Measurements from ENCODE around the gene APEX2. TPM values are rescaled to one million over a fixed set of nuclear protein-coding genes. Genes with fewer than 3 reads are reported as not detected.

Gene APEX2
- total and polyA plus RNA-seq, 2 of the 4 experiments (the other 2 are of a cell fraction): 3.4 to 16.5 TPM

DNA sequence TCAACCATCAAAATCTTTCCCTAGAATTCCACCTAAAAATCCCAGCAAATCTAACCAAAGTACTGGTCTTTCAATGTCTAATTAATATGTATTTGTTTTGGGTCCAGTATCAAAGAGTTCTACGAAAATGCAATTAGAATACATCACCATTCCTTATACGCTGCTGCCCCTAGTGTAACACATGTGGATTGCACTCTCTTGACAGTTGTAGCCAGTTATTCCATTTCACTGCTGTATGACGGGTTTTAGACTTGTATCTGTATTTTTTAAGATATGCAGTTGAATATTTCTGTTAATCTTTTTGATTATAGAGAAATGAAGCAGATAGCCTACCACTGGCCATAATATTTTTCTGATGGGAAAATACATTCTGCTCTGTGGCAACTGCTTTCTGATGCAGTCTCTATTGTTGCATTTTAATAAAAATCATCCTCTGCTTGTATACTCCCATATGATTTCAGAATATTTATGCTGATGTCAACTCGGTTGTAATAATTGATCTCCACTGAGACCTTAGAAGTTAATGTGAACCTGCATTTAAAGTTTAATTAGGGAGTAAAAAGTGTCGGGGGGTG lies 57.6 kb downstream of the APEX2 start:
- ChIA-PET POLR2A (ENCODE audit: unreplicated experiment) (no interaction called here), CTCF (interaction anchor here (0.6 to 1.2 kb wide), 3 partner anchors 13 to 1069 kb away, joined by 3 to 7 read pairs (median 3); no protein-coding TSS in a partner anchor)
- no peak overlapping the region for H3K4ac ChIP-seq (ENCODE audit: low read depth, low read length)
- H4K5ac ChIP-seq (ENCODE audit: low read depth, low read length): no peak overlapping the region
- H3K27me3 ChIP-seq (ENCODE audit: control insufficient read depth, insufficient read depth, low read length): no peaks in the 10 kb centered on the region; the same call in 1 of the 2 replicates
- H3K14ac ChIP-seq (replicated peaks; ENCODE audit: low read depth, low read length): no peak overlapping the region
- peak; percentile 28 for DNase-seq
- H3K79me1 ChIP-seq (ENCODE audit: low read depth in 1 of 2, low read length in 2 of 2): no peaks in the 10 kb centered on the region
- dilution Hi-C loops (cut with HindIII; ENCODE audit: low sequenced_read_pairs, unreplicated experiment) (no loop called here), in situ Hi-C loops (cut with MboI; ENCODE audit: low sequenced_read_pairs) (no loop called here), intact Hi-C loops (cut with micrococcal nuclease) (loop anchor here (1.0 to 10.0 kb wide), 2 partner anchors 166 to 813 kb away; no protein-coding TSS in a partner anchor)
- peak; percentile 85 for TF ChIP-seq RAD21 (IDR thresholded peaks at IDR 0.05; ENCODE audit: low read length)
- TF ChIP-seq MAFK (IDR thresholded peaks at IDR 0.05; ENCODE audit: low read depth, low read length): no peak
- TF ChIP-seq MXI1 (IDR thresholded peaks at IDR 0.05; ENCODE audit: borderline replicate concordance, low read depth, low read length): no peak
- peak; percentile 45 for TF ChIP-seq SMC3 (IDR thresholded peaks at IDR 0.05; ENCODE audit: low read depth, low read length)
- no peak for TF ChIP-seq CEBPB (IDR thresholded peaks at IDR 0.05; ENCODE audit: low read depth, low read length)
- no peak for TF ChIP-seq POLR2A (IDR thresholded peaks at IDR 0.05; ENCODE audit: low read depth, low read length)
- no peak for TF ChIP-seq MAZ (IDR thresholded peaks at IDR 0.05; ENCODE audit: borderline replicate concordance, low read depth, low read length)
- TF ChIP-seq, protein P1, sequence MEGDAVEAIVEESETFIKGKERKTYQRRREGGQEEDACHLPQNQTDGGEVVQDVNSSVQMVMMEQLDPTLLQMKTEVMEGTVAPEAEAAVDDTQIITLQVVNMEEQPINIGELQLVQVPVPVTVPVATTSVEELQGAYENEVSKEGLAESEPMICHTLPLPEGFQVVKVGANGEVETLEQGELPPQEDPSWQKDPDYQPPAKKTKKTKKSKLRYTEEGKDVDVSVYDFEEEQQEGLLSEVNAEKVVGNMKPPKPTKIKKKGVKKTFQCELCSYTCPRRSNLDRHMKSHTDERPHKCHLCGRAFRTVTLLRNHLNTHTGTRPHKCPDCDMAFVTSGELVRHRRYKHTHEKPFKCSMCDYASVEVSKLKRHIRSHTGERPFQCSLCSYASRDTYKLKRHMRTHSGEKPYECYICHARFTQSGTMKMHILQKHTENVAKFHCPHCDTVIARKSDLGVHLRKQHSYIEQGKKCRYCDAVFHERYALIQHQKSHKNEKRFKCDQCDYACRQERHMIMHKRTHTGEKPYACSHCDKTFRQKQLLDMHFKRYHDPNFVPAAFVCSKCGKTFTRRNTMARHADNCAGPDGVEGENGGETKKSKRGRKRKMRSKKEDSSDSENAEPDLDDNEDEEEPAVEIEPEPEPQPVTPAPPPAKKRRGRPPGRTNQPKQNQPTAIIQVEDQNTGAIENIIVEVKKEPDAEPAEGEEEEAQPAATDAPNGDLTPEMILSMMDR (conservative IDR thresholded peaks at IDR 0.05; ENCODE audit: low read depth, low read length): peak; percentile 74
- TF ChIP-seq, protein P2, sequence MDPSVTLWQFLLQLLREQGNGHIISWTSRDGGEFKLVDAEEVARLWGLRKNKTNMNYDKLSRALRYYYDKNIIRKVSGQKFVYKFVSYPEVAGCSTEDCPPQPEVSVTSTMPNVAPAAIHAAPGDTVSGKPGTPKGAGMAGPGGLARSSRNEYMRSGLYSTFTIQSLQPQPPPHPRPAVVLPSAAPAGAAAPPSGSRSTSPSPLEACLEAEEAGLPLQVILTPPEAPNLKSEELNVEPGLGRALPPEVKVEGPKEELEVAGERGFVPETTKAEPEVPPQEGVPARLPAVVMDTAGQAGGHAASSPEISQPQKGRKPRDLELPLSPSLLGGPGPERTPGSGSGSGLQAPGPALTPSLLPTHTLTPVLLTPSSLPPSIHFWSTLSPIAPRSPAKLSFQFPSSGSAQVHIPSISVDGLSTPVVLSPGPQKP (IDR thresholded peaks at IDR 0.05; ENCODE audit: borderline replicate concordance, low read depth, low read length): no peak
- TF ChIP-seq, protein P3, sequence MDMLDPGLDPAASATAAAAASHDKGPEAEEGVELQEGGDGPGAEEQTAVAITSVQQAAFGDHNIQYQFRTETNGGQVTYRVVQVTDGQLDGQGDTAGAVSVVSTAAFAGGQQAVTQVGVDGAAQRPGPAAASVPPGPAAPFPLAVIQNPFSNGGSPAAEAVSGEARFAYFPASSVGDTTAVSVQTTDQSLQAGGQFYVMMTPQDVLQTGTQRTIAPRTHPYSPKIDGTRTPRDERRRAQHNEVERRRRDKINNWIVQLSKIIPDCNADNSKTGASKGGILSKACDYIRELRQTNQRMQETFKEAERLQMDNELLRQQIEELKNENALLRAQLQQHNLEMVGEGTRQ (IDR thresholded peaks at IDR 0.05; ENCODE audit: low read depth, low read length): no peak
- TF ChIP-seq NFE2L2 (IDR thresholded peaks at IDR 0.05; ENCODE audit: low read depth, low read length): no peak
- no peak for TF ChIP-seq BHLHE40 (IDR thresholded peaks at IDR 0.05; ENCODE audit: low read depth, low read length)
- no peak for TF ChIP-seq RCOR1 (IDR thresholded peaks at IDR 0.05; ENCODE audit: insufficient replicate concordance, low read length)
- H3K36me3 ChIP-seq (ENCODE audit: control insufficient read depth, insufficient read depth, low read length): no peaks in the 10 kb centered on the region
- no peaks in the 10 kb centered on the region for H3K9me1 ChIP-seq (ENCODE audit: insufficient read depth, low read length)
- H2AK9ac ChIP-seq (replicated peaks; ENCODE audit: low read depth, low read length, poor library complexity): no peak overlapping the region
- no peak overlapping the region for H3K23ac ChIP-seq (ENCODE audit: low read depth, low read length)
- no peak overlapping the region for H3K9ac ChIP-seq (ENCODE audit: low read depth, low read length)
- H3K4me3 ChIP-seq (ENCODE audit: insufficient read depth, low read depth, low read length): no peak overlapping the region
- peak overlapping the region; percentile 35; the same call in 1 of the 2 replicates for H3K4me2 ChIP-seq (ENCODE audit: low read depth, low read length)
- no peaks in the 10 kb centered on the region for H3K4me1 ChIP-seq (ENCODE audit: control insufficient read depth, insufficient read depth, low read length)
- H4K91ac ChIP-seq (ENCODE audit: insufficient read depth, low read depth, low read length): no peak overlapping the region
- H2BK15ac ChIP-seq (ENCODE audit: low read depth, low read length): no peak overlapping the region
- H2BK5ac ChIP-seq (ENCODE audit: low read depth, low read length, poor library complexity, severe bottlenecking): no peak overlapping the region
- WGBS, 2 experiments (ENCODE audit: extremely low coverage in 2 of 2, insufficient read length in 1 of 2): no CpG with 5 or more reads among the region's 5 CpGs
- no peaks in the 10 kb centered on the region for H3K9me3 ChIP-seq (ENCODE audit: control insufficient read depth, insufficient read depth, low read length)
- H4K20me1 ChIP-seq (ENCODE audit: insufficient read depth, low read length): no peaks in the 10 kb centered on the region
- no peak overlapping the region for H2BK20ac ChIP-seq (ENCODE audit: low read depth, low read length)
- H3K56ac ChIP-seq (ENCODE audit: extremely low read depth, insufficient read depth, low read length): no peak overlapping the region
- no peak overlapping the region for H4K8ac ChIP-seq (ENCODE audit: low read depth in 2 of 2, low read length in 2 of 2)
- H3K27ac ChIP-seq (ENCODE audit: insufficient read depth, low read length): no peak overlapping the region
- no TSS peak for BruUV-seq (replicated peaks)
- H3K18ac ChIP-seq (ENCODE audit: low read depth, low read length): no peak overlapping the region
- H2AK5ac ChIP-seq (ENCODE audit: low read depth, low read length): no peak overlapping the region
- H2AFZ ChIP-seq (replicated peaks; ENCODE audit: low read length, poor library complexity): no peak overlapping the region
- ATAC-seq (ENCODE audit: low read depth): peak; percentile 82
- H2BK120ac ChIP-seq (ENCODE audit: low read depth, low read length): no peak overlapping the region
